Keratinocyte (primary cell): Measurements from ENCODE around the gene NUDC. TPM values are rescaled to one million over a fixed set of nuclear protein-coding genes. Genes with fewer than 3 reads are reported as not detected.

Experiments
- DNase-seq: peaks from one replicate; pipeline ENCODE4 v3.0.0-alpha.2; 2011; ENCODE audit warnings: low read depth, missing footprints, low spot score
- FAIRE-seq: peaks from 2 replicates; lab custom pipeline; 2011; peaks lifted over from hg19 to GRCh38; lab: Jason Lieb, UNC
- H2AFZ ChIP-seq: 2 replicates; pipeline ENCODE4 v1.6.0; 2012; ENCODE audit warnings: low read length, control low read depth, inconsistent platforms; ENCODE audit not compliant: control insufficient read depth
- H3K27ac ChIP-seq: 2 replicates; pipeline ENCODE4 v1.5.1; 2011; ENCODE audit warnings: low read length; ENCODE audit not compliant: control insufficient read depth, insufficient read depth
- H3K27me3 ChIP-seq: 3 replicates; pipeline ENCODE4 v1.6.0; 2011; ENCODE audit warnings: low read length; ENCODE audit not compliant: control insufficient read depth, insufficient read depth; ENCODE audit errors: extremely low read depth
- H3K36me3 ChIP-seq, 2 experiments: 2 replicates in 1 of 2; 3 replicates in 1 of 2; pipeline ENCODE4 v1.5.1; 2011; ENCODE audit warnings: low read length in 2 of 2, mild to moderate bottlenecking in 1 of 2; ENCODE audit not compliant: control insufficient read depth in 2 of 2, insufficient read depth in 2 of 2; ENCODE audit errors: extremely low read depth in 1 of 2
- H3K4me1 ChIP-seq: 3 replicates; pipeline ENCODE4 v1.5.1; 2011; ENCODE audit warnings: low read length; ENCODE audit not compliant: control insufficient read depth, insufficient read depth; ENCODE audit errors: extremely low read depth
- H3K4me2 ChIP-seq: 3 replicates; pipeline ENCODE4 v1.6.0; 2011; ENCODE audit warnings: low read depth, low read length; ENCODE audit not compliant: control insufficient read depth, insufficient read depth; ENCODE audit errors: extremely low read depth
- H3K4me3 ChIP-seq, 3 experiments: fragments of 200-600 bp in 1 of 3; sonication (generic) in 1 of 3; 2 replicates in 2 of 3; 3 replicates in 1 of 3; pipeline ENCODE4 v1.5.1; 2011 to 2016; ENCODE audit warnings: low read length in 3 of 3, mild to moderate bottlenecking in 3 of 3, control low read depth in 2 of 3, inconsistent platforms in 1 of 3, low read depth in 1 of 3, mixed read lengths in 1 of 3, mixed run types in 1 of 3, moderate library complexity in 1 of 3; ENCODE audit not compliant: control insufficient read depth in 2 of 3, insufficient read depth in 2 of 3; ENCODE audit errors: extremely low read depth in 1 of 3
- H3K79me2 ChIP-seq: 2 replicates; pipeline ENCODE4 v1.6.0; 2012; ENCODE audit warnings: low read length; ENCODE audit not compliant: control insufficient read depth, insufficient read depth
- H3K9ac ChIP-seq: 3 replicates; pipeline ENCODE4 v1.6.0; 2011; ENCODE audit warnings: low read length; ENCODE audit not compliant: control insufficient read depth, insufficient read depth; ENCODE audit errors: extremely low read depth
- H3K9me1 ChIP-seq: 3 replicates; pipeline ENCODE4 v1.6.0; 2011; ENCODE audit warnings: low read length; ENCODE audit not compliant: control insufficient read depth, insufficient read depth; ENCODE audit errors: extremely low read depth
- H3K9me3 ChIP-seq: 2 replicates; pipeline ENCODE4 v1.5.1; 2012; ENCODE audit warnings: low read depth, low read length; ENCODE audit not compliant: control insufficient read depth
- H4K20me1 ChIP-seq: 3 replicates; pipeline ENCODE4 v1.6.0; 2011; ENCODE audit warnings: low read length; ENCODE audit not compliant: control insufficient read depth, insufficient read depth; ENCODE audit errors: extremely low read depth
- EZH2 ChIP-seq: IDR thresholded peaks from one replicate; pipeline ENCODE4 v1.6.1; 2012; ENCODE audit warnings: inconsistent platforms, mild to moderate bottlenecking, low read length, moderate library complexity
- dilution Hi-C: fragments of 300-500 bp; cut with MboI; formaldehyde crosslinking; loops from one replicate; pipeline ENCODE4 v1.7.0; 2020; ENCODE audit warnings: low sequenced_read_pairs; ENCODE audit not compliant: extremely low pct_ligation_motif_present
- polyA plus RNA-seq, 5 experiments: library from polyadenylated mRNA; depleted of rRNA in 3 of 5; stranded (reverse) in 3 of 5; stranded (forward) in 1 of 5; unstranded in 1 of 5; fragments of >200 nt; gene quantifications; 1 replicate in 1 of 5; 2 replicates in 3 of 5; 3 replicates in 1 of 5; pipeline versions ENCODE4 v1.2.1 to v1.2.3, GENCODE V29; 2011 to 2012; ENCODE audit warnings: missing spikeins in 2 of 5, low read depth in 1 of 5, low replicate concordance in 1 of 5
- TF ChIP-seq, protein P1 (sequence below), 3 experiments: IDR thresholded peaks in 1 of 3; conservative IDR thresholded peaks in 1 of 3; optimal IDR thresholded peaks in 1 of 3; 2 replicates in 2 of 3; 3 replicates in 1 of 3; pipeline versions ENCODE3 to v1.5.1; 2011; ENCODE audit warnings: low read length in 3 of 3, mild to moderate bottlenecking in 3 of 3, moderate library complexity in 2 of 3, control low read depth in 1 of 3, inconsistent platforms in 1 of 3; ENCODE audit not compliant: insufficient read depth in 2 of 3; ENCODE audit errors: extremely low read depth in 1 of 3

NUDC gene
- polyA plus RNA-seq, 1 donor (not counting 4 experiments of a cell fraction or from before 2014, with no cell fraction given): 57.3 TPM

GRCh38 chr1:26911399-26912146 is 10.0 kb upstream of the NUDC start:
- Histone ChIP-seq H3K4me3 (no peak overlapping the region), H3K36me3 (no peaks in the 10 kb centered on the region), H3K4me2 (no peak overlapping the region), H2AFZ (no peak overlapping the region), H3K4me1 (peaks cover 11% of the 10 kb centered on the region), H3K27me3 (peaks cover 3% of the 10 kb centered on the region), H3K9me3 (no peaks in the 10 kb centered on the region), H3K9me1 (no peaks in the 10 kb centered on the region), H3K79me2 (no peaks in the 10 kb centered on the region), H4K20me1 (no peaks in the 10 kb centered on the region), H3K27ac (no peak overlapping the region), H3K9ac (no peak overlapping the region)
- no peak for DNase-seq
- dilution Hi-C loops: no loop called here
- FAIRE-seq: no peak
- TF ChIP-seq, protein P1, sequence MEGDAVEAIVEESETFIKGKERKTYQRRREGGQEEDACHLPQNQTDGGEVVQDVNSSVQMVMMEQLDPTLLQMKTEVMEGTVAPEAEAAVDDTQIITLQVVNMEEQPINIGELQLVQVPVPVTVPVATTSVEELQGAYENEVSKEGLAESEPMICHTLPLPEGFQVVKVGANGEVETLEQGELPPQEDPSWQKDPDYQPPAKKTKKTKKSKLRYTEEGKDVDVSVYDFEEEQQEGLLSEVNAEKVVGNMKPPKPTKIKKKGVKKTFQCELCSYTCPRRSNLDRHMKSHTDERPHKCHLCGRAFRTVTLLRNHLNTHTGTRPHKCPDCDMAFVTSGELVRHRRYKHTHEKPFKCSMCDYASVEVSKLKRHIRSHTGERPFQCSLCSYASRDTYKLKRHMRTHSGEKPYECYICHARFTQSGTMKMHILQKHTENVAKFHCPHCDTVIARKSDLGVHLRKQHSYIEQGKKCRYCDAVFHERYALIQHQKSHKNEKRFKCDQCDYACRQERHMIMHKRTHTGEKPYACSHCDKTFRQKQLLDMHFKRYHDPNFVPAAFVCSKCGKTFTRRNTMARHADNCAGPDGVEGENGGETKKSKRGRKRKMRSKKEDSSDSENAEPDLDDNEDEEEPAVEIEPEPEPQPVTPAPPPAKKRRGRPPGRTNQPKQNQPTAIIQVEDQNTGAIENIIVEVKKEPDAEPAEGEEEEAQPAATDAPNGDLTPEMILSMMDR (optimal IDR thresholded peaks at IDR 0.05 in 1 of 3, IDR thresholded peaks at IDR 0.05 in 1 of 3, conservative IDR thresholded peaks at IDR 0.05 in 1 of 3; ENCODE audit: extremely low read depth in 1 of 3, insufficient read depth in 2 of 3, low read length in 3 of 3): no peak
- no peak for TF ChIP-seq EZH2

DNA sequence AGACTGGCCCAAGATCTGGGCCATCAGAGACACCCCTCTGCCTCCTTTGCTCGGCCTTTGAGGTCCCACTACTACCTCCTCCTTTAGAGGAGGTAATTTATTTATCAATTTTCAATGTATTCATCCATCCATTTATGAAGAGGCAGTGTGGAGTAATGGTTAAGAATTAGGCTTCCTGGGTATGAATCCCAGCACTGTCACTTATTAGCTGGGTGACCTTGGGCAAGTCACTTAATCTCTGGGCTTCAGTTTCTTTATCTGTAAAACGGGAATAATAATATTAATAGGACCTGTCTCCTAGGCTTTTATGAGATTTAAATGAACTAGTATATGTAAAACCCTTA is 9.4 kb upstream of the NUDC start:
- DNase-seq (no peak), FAIRE-seq (no peak)
- Histone ChIP-seq H3K36me3 (no peaks in the 10 kb centered on the region), H3K9ac (no peak overlapping the region), H4K20me1 (no peaks in the 10 kb centered on the region), H3K27me3 (peaks cover 3% of the 10 kb centered on the region), H3K9me3 (no peaks in the 10 kb centered on the region), H2AFZ (no peak overlapping the region), H3K4me3 (no peak overlapping the region), H3K79me2 (no peaks in the 10 kb centered on the region), H3K9me1 (no peaks in the 10 kb centered on the region), H3K27ac (no peak overlapping the region), H3K4me1 (peaks cover 11% of the 10 kb centered on the region), H3K4me2 (no peak overlapping the region)
- dilution Hi-C loops: no loop called here
- TF ChIP-seq, protein P1 (optimal IDR thresholded peaks at IDR 0.05 in 1 of 3, IDR thresholded peaks at IDR 0.05 in 1 of 3, conservative IDR thresholded peaks at IDR 0.05 in 1 of 3; ENCODE audit: extremely low read depth in 1 of 3, insufficient read depth in 2 of 3, low read length in 3 of 3): no peak
- TF ChIP-seq EZH2: no peak
